SK-N-SH (cell line): ENCODE data around the gene MUS81. TPM values are rescaled to one million over a fixed set of nuclear protein-coding genes. Genes with fewer than 3 reads are reported as not detected.

Source experiments
- CTCF ChIA-PET: fragments of 300-600, 350-600 bp; formaldehyde crosslinking; extraction: SDS; loops from one replicate; lab custom pipeline; 2021; lab: Yijun Ruan, JAX
- POLR2A ChIA-PET: fragments of 350-600 bp; sonication (Branson Sonifier 250); formaldehyde crosslinking; extraction: SDS; loops from one replicate; lab custom pipeline; 2020; ENCODE audit warnings: antibody characterized with exemption, inconsistent platforms; lab: Yijun Ruan, JAX
- DNase-seq: peaks from one replicate; pipeline ENCODE4 v3.0.0; 2012
- H2AFZ ChIP-seq: fragments of 200-600 bp; sonication (generic); 2 replicates; pipeline ENCODE4 v1.8.1; 2016; ENCODE audit warnings: antibody characterized with exemption, mild to moderate bottlenecking, low read depth
- H3F3A ChIP-seq: fragments of 200-600 bp; sonication (generic); replicated peaks from 2 replicates; pipeline ENCODE3; 2016; ENCODE audit warnings: antibody characterized with exemption, mild to moderate bottlenecking; ENCODE audit not compliant: insufficient read depth
- H3K27ac ChIP-seq, 2 experiments: fragments of 200-500 bp in 1 of 2; fragments of 200-600 bp in 1 of 2; sonication (Bioruptor generic) in 1 of 2; sonication (generic), shearing (Covaris generic) in 1 of 2; 2 replicates each; pipeline versions ENCODE4 v1.5.1 to v1.6.1; 2014 to 2016; ENCODE audit warnings: low read depth in 2 of 2, inconsistent platforms in 1 of 2, low read length in 1 of 2, mild to moderate bottlenecking in 1 of 2, mixed read lengths in 1 of 2
- H3K27me3 ChIP-seq: fragments of 200-600 bp; sonication (generic), shearing (Covaris generic); 2 replicates; pipeline ENCODE4 v1.6.1; 2016; ENCODE audit warnings: mixed run types; ENCODE audit not compliant: insufficient read depth
- H3K36me3 ChIP-seq, 2 experiments: fragments of 200-500 bp in 1 of 2; fragments of 200-600 bp in 1 of 2; sonication (Bioruptor generic) in 1 of 2; sonication (generic) in 1 of 2; replicated peaks in 1 of 2; 2 replicates each; pipeline versions ENCODE3 to v1.5.1; 2014 to 2016; ENCODE audit warnings: low read length in 1 of 2, mild to moderate bottlenecking in 1 of 2; ENCODE audit not compliant: insufficient read depth in 2 of 2, control insufficient read depth in 1 of 2
- H3K4me1 ChIP-seq, 2 experiments: fragments of 200-500 bp in 1 of 2; fragments of 200-600 bp in 1 of 2; sonication (Bioruptor generic) in 1 of 2; sonication (generic), shearing (Covaris generic) in 1 of 2; 2 replicates each; pipeline versions ENCODE4 v1.5.1 to v1.6.1; 2014 to 2016; ENCODE audit warnings: low read depth in 1 of 2, low read length in 1 of 2, mixed run types in 1 of 2; ENCODE audit not compliant: insufficient read depth in 2 of 2, control insufficient read depth in 1 of 2
- H3K4me2 ChIP-seq: fragments of 200-600 bp; sonication (generic), shearing (Covaris generic); 2 replicates; pipeline ENCODE4 v1.6.1; 2017; ENCODE audit warnings: mixed run types
- H3K4me3 ChIP-seq, 2 experiments: fragments of 200-500 bp in 1 of 2; fragments of 200-600 bp in 1 of 2; sonication (Bioruptor generic) in 1 of 2; sonication (generic), shearing (Covaris generic) in 1 of 2; 2 replicates each; pipeline versions ENCODE4 v1.5.1 to v1.8.1; 2014 to 2016; ENCODE audit warnings: low read depth in 2 of 2, inconsistent platforms in 1 of 2, low read length in 1 of 2, mild to moderate bottlenecking in 1 of 2, mixed read lengths in 1 of 2, moderate library complexity in 1 of 2
- H3K79me2 ChIP-seq: fragments of 200-600 bp; sonication (generic); 2 replicates; pipeline ENCODE4 v1.8.1; 2017; ENCODE audit warnings: mild to moderate bottlenecking; ENCODE audit not compliant: insufficient read depth
- H3K9ac ChIP-seq: fragments of 200-600 bp; sonication (generic); 2 replicates; pipeline ENCODE4 v1.6.1; 2017; ENCODE audit warnings: mixed run types
- H3K9me2 ChIP-seq: fragments of 200-600 bp; sonication (generic); 2 replicates; pipeline ENCODE4 v1.6.1; 2017; ENCODE audit warnings: mixed run types
- H3K9me3 ChIP-seq: fragments of 200-600 bp; sonication (generic); 2 replicates; pipeline ENCODE4 v1.6.1; 2017; ENCODE audit warnings: mixed run types, mild to moderate bottlenecking, moderate library complexity
- H4K20me1 ChIP-seq: fragments of 200-600 bp; sonication (generic); 2 replicates; pipeline ENCODE4 v1.6.1; 2017; ENCODE audit warnings: mild to moderate bottlenecking, mixed run types; ENCODE audit not compliant: insufficient read depth
- CHD2 ChIP-seq: fragments of 150-350 bp; IDR thresholded peaks from 2 replicates; pipeline ENCODE4 v1.6.1; 2018; ENCODE audit warnings: low read length; ENCODE audit not compliant: partially characterized antibody
- CTCF ChIP-seq: fragments of 200-600 bp; sonication (generic); IDR thresholded peaks from 2 replicates; pipeline ENCODE4 v1.6.1; 2017; ENCODE audit warnings: antibody characterized with exemption, mild to moderate bottlenecking, moderate library complexity
- ELF1 ChIP-seq: IDR thresholded peaks from 2 replicates; pipeline ENCODE4 v1.4.0; 2012
- FOSL2 ChIP-seq: IDR thresholded peaks from 2 replicates; pipeline ENCODE4 v1.4.0; 2012; ENCODE audit warnings: low read depth, mild to moderate bottlenecking, moderate library complexity, borderline replicate concordance
- GABPA ChIP-seq: IDR thresholded peaks from 2 replicates; pipeline ENCODE4 v1.4.0; 2012; ENCODE audit warnings: low read depth, mild to moderate bottlenecking
- MAX ChIP-seq: IDR thresholded peaks from 2 replicates; pipeline ENCODE4 v1.4.0; 2012; ENCODE audit warnings: low read depth
- MXI1 ChIP-seq: IDR thresholded peaks from 2 replicates; pipeline ENCODE4 v1.6.1; 2012; ENCODE audit warnings: mild to moderate bottlenecking, low read depth, low read length, improper control_type of control experiment
- NFIC ChIP-seq: IDR thresholded peaks from 2 replicates; pipeline ENCODE4 v1.4.0; 2012; ENCODE audit warnings: borderline replicate concordance
- NRF1 ChIP-seq: IDR thresholded peaks from 2 replicates; pipeline ENCODE4 v1.6.1; 2012; ENCODE audit warnings: low read depth, mild to moderate bottlenecking, low read length
- POLR2AphosphoS5 ChIP-seq: IDR thresholded peaks from 2 replicates; pipeline ENCODE4 v1.6.1; 2012; ENCODE audit warnings: low read depth, low read length
- RAD21 ChIP-seq: IDR thresholded peaks from 2 replicates; pipeline ENCODE4 v1.6.1; 2012; ENCODE audit warnings: mild to moderate bottlenecking, low read length
- RCOR1 ChIP-seq: fragments of 150-350 bp; IDR thresholded peaks from 2 replicates; pipeline ENCODE4 v1.6.1; 2017; ENCODE audit warnings: antibody characterized with exemption, low read length
- REST ChIP-seq: IDR thresholded peaks from 2 replicates; pipeline ENCODE4 v1.6.1; 2012; ENCODE audit warnings: mild to moderate bottlenecking, low read depth, low read length, moderate library complexity
- SIN3A ChIP-seq: IDR thresholded peaks from 2 replicates; pipeline ENCODE4 v1.6.1; 2012; ENCODE audit warnings: low read depth, mild to moderate bottlenecking, low read length, moderate library complexity, borderline replicate concordance
- TAF1 ChIP-seq: IDR thresholded peaks from 2 replicates; pipeline ENCODE4 v1.6.1; 2012; ENCODE audit warnings: low read depth, mild to moderate bottlenecking, low read length, moderate library complexity, borderline replicate concordance
- TCF12 ChIP-seq: IDR thresholded peaks from 2 replicates; pipeline ENCODE4 v1.4.0; 2012
- TEAD4 ChIP-seq: IDR thresholded peaks from 2 replicates; pipeline ENCODE4 v1.4.0; 2012; ENCODE audit warnings: mild to moderate bottlenecking, borderline replicate concordance; ENCODE audit not compliant: insufficient read depth
- YY1 ChIP-seq: IDR thresholded peaks from 2 replicates; pipeline ENCODE4 v1.4.0; 2012; ENCODE audit warnings: low read depth, mild to moderate bottlenecking
- WGBS: methylation state at CpG from one replicate; pipeline ENCODE4 v1.1.6; 2017; ENCODE audit warnings: low lambda C conversion rate; 5-methylcytosine and 5-hydroxymethylcytosine counted together
- polyA plus RNA-seq, 3 experiments: library from polyadenylated mRNA; depleted of rRNA; stranded (reverse); fragments of >200 nt; gene quantifications; 2 replicates each; pipeline ENCODE4 v1.2.3, GENCODE V29; 2012

The MUS81 gene
- polyA plus RNA-seq, 1 of the 3 experiments (the other 2 are of a cell fraction): 58.2 TPM

- Histone ChIP-seq H3K9ac (peak overlapping the region; percentile 73), H3K36me3 (peaks cover 39 to 41% of the 10 kb centered on the region in 2 experiments), H3K27ac (peak overlapping the region; percentile 80 to 94), H4K20me1 (peaks cover 19% of the 10 kb centered on the region), H3K4me2 (peak overlapping the region; percentile 98), H2AFZ (peak overlapping the region; percentile 82; the same call in 1 of the 2 replicates), H3K79me2 (peaks cover 55% of the 10 kb centered on the region), H3K9me3 (no peaks in the 10 kb centered on the region), H3F3A (peaks cover 56% of the 10 kb centered on the region), H3K27me3 (no peaks in the 10 kb centered on the region), H3K4me3 (peak overlapping the region; percentile 56 to 82), H3K4me1 (peaks cover 35 to 48% of the 10 kb centered on the region in 2 experiments), H3K9me2 (no peaks in the 10 kb centered on the region)
- ChIA-PET CTCF (interaction anchor here (0.7 to 15.2 kb wide), 35 partner anchors 10 to 273 kb away, joined by 3 to 374 read pairs (median 5); partner anchors contain the start of genes C11orf68, CFL1, CTSW and DRAP1), POLR2A (interaction anchor here (0.7 to 3.8 kb wide), 8 partner anchors 9 to 176 kb away, joined by 3 to 46 read pairs (median 4); partner anchors contain the start of genes BANF1, CFL1, EIF1AD and KAT5)
- WGBS: 0% methylated on average over 13 of the region's 23 CpGs
- DNase-seq: no peak
- TF ChIP-seq NRF1 (no peak), MXI1 (peak; percentile 18; the same call in 1 of the 2 replicates)
Observed at GRCh38 chr11:65887723-65888162, 27.5 kb downstream of the MUS81 start.

- Histone ChIP-seq H3K4me1 (peaks cover 41 to 52% of the 10 kb centered on the region in 2 experiments), H3K4me2 (peak within 1 kb of the TSS; percentile 98), H3F3A (peaks cover 62% of the 10 kb centered on the region), H4K20me1 (peaks cover 25% of the 10 kb centered on the region), H3K27me3 (no peaks in the 10 kb centered on the region), H3K36me3 (peaks cover 34 to 42% of the 10 kb centered on the region in 2 experiments), H2AFZ (peak within 1 kb of the TSS; percentile 82), H3K79me2 (peaks cover 60% of the 10 kb centered on the region), H3K9me2 (no peaks in the 10 kb centered on the region), H3K9me3 (no peaks in the 10 kb centered on the region), H3K4me3 (peak within 1 kb of the TSS; percentile 56 to 82), H3K9ac (peak within 1 kb of the TSS; percentile 73), H3K27ac (peak within 1 kb of the TSS; percentile 94 to 99)
- DNase-seq: peak; percentile 97
- POLR2A ChIA-PET: interaction anchor here (0.7 to 3.8 kb wide), 10 partner anchors 9 to 176 kb away, joined by 3 to 46 read pairs (median 4); partner anchors contain the start of genes BANF1, CFL1, EIF1AD and KAT5
- CTCF ChIA-PET: interaction anchor here (0.7 to 15.2 kb wide), 38 partner anchors 9 to 464 kb away, joined by 3 to 374 read pairs (median 6); partner anchors contain the start of genes C11orf68, CFL1, CTSW and DRAP1
- TF ChIP-seq FOSL2 (no peak; the same call in 1 of the 2 replicates), RCOR1 (no peak), REST (peak; percentile 16; the same call in 1 of the 2 replicates), ELF1 (peak; percentile 93), TAF1 (peak; percentile 65; the same call in 1 of the 2 replicates), MXI1 (peak; percentile 70), MAX (peak; percentile 45), TEAD4 (no peak), YY1 (peak; percentile 81), SIN3A (peak; percentile 88; the same call in 1 of the 2 replicates), RAD21 (peak; percentile 24), CTCF (peak; percentile 68), TCF12 (no peak), POLR2AphosphoS5 (peak; percentile 89), GABPA (peak; percentile 92), NFIC (no peak; the same call in 1 of the 2 replicates), CHD2 (peak; percentile 53)
- under 1% methylated on average over 25 of the region's 57 CpGs for WGBS
Observed at GRCh38 chr11:65888163-65888814, 28.1 kb downstream of the MUS81 start, which contains the start of gene FIBP. FIBP (minus strand) TSS chr11:65888471; CDS start chr11:65888418, 53 bp downstream.
